Stomach (tissue), 4 donors: Measurements from ENCODE around the gene NYAP1.

Source experiments
- EP300 ChIP-seq: sonication (generic); formaldehyde crosslinking; IDR thresholded peaks from one replicate; pipeline ENCODE4 v1.6.1; 2017; ENCODE audit warnings: antibody characterized with exemption
- POLR2A ChIP-seq, 4 donors: fragments of 450-650 bp; IDR thresholded peaks; one replicate each; pipeline ENCODE4 v1.6.1; 2016; ENCODE audit warnings: antibody characterized with exemption in 4 of 4, control low read depth in 2 of 4, mild to moderate bottlenecking in 1 of 4, moderate library complexity in 1 of 4

- no peak for TF ChIP-seq EP300
- TF ChIP-seq POLR2A (IDR thresholded peaks at IDR 0.05) = no peak
Observed at GRCh38 chr7:100513212-100513810, 29.6 kb downstream of the NYAP1 start.
